Upper lobe of left lung (tissue), 4 donors: Measurements from ENCODE around the gene CA9.

Source experiments
- CTCF ChIP-seq, 6 experiments: fragments of 450-650 bp in 4 of 6; fragments of 200-600 bp in 2 of 6; sonication (generic) in 2 of 6; IDR thresholded peaks; one replicate each; pipeline ENCODE4 v1.5.1; 2016 to 2019; ENCODE audit warnings: antibody characterized with exemption in 6 of 6
- POLR2AphosphoS5 ChIP-seq, 2 donors: sonication (generic); formaldehyde crosslinking; IDR thresholded peaks; one replicate each; pipeline ENCODE4 v1.5.1; 2017; ENCODE audit warnings: antibody characterized with exemption in 2 of 2

GRCh38 chr9:35696520-35697215 is 22.9 kb downstream of the CA9 start:
- TF ChIP-seq CTCF (IDR thresholded peaks at IDR 0.05) (peak; percentile 79 to 92 (median 88)), POLR2AphosphoS5 (IDR thresholded peaks at IDR 0.05) (peak; percentile 15 to 65)
